ENCODE data around the gene ACY1.
A peak's percentile ranks its signal among the peaks of the same experiment; 100 is the strongest.

The ACY1 gene

GRCh38 chr3:51966486-51966885 is 16.8 kb upstream of the ACY1 start:
- DNase-seq = no peak

- no peak for DNase-seq
Observed at GRCh38 chr3:51966922-51967383, 16.4 kb upstream of the ACY1 start.

DNA sequence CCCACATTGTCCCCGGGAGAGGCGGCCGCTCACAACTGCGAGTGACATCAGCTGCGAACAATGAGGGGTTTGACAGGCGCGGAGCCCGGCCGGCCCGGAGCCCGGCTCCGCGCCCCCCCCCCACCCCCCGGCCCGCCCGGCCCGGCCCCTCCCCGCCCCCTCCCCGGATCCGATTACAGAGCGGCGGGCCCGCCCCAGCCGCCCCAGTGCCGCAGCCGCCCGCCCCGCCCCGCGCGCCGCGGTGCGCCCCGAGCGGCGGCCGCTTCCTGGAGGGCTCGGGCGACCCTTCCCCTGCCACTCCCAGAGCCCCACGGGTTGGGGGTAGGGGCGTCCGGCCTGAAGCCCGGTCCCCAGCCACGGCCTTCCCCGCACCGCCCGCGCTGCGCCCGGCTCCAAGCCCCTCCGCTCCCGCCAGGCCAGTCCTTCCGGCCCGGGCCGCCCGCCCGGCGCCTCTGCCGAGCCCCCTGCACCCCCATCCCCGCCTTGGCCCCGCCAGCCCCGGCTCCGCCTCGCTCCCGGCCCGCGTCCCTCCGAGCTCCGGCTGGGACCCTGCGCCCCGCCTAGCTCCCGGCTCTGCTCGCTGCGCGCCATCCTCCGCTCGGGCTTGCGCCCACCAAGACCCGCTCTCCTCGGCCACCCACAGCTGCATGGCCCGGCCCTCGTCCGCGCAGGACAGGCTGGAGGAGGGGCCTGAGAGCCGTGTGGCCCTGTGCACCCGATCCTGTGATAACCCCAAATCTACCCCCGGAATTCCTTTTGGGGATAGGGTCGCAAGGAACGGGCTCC is 15.8 kb upstream of the ACY1 start, which contains the start of gene PCBP4:
TSS of gene PCBP4 (minus strand) at position 71 of the 786 bp plus-strand sequence. CDS start 6,214 bp downstream, outside the sequence.
- peak; percentile 48 for DNase-seq

DNA sequence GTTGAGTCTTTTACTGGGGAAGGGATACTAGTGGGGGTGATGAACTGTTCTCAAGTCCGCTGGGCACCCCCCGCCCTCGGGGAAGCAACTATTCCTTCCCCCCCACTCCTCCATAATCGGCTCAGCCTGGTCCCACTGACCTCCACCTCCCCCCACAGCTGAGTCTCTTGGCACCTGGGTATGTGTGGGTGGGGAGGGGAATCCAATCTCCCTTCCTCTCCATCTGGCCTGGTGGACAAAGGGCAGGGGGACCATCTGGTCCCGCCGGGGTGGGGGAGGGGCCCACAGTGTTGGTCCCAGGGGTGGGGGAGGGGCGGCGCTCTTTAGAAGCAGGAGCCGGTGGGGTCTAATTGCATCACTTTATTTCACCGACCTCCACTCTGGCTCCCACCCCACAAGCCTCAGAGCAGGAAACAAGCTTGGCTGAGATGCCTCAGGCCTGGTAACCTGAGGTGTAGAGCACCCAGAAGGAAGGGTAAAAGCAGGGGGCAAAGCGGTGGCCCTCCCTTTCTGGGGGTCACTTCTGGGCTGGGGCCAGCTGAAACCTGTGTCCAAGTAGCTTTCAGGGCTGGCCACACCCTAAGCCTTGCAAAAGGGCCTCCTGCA is 15.1 kb upstream of the ACY1 start:
- DNase-seq = no peak

DNA sequence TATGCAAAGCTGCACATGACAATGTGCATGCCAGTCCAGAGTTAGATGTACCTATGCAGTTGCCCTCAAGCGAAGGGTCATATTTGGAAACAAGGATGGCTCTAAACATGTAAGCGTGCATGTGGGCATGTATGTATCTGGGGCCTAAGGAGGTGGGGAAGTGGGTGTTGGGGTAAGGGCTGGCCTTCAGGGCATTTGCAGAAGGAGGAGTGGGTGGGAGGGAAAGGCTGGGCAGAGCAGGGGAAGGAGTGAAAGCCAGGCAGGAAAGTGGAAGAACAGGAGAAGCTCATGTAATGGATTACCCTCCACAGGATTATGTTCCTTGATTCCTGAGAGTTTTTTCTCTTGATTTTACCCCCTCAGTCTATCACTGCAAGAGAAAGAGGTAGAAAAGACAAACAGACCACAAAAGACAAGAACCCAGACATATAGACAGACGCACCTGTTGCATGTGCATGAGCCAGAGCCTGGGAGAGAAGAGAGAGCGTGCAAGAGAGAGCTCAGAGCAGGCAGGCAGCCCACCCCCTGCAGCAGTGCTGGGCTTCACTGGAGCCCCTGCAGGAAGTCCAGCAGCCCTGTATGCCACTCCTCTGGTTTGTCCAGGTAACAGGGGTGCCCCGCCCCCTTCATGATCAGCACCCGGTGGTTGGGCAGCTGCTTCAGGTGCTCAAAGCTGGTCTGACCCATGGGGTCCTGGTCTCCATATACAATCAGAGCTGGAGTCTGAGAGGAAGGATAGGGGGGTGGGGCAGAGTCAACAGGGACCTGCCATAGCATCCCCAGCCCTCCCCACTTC is 14.3 kb upstream of the ACY1 start:
- no peak for DNase-seq

DNA sequence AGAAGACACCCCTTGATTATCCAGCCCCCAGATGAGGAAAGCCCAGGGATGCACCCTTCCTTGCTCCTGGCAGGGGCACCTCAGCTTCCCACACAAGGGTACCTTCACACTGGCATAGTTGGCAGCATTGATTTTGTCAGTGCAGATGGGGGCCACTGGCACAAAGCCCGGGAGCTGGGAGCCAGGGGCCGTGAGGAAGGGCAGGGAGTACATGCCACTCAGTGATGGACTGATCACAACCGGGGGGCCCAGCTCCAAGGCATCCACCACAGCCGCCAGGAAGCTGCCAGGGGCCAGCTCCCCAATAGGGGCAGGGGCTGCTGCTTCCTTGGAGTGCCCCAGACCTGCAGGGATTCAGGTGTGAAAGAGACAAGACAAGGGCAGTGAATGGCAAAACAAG is 13.5 kb upstream of the ACY1 start:
- DNase-seq = no peak

GRCh38 chr3:51970606-51971300 is 12.6 kb upstream of the ACY1 start:
- peak; percentile 79 for DNase-seq

- no peak for DNase-seq
Observed at GRCh38 chr3:51971350-51971749, 12.0 kb upstream of the ACY1 start.

DNA sequence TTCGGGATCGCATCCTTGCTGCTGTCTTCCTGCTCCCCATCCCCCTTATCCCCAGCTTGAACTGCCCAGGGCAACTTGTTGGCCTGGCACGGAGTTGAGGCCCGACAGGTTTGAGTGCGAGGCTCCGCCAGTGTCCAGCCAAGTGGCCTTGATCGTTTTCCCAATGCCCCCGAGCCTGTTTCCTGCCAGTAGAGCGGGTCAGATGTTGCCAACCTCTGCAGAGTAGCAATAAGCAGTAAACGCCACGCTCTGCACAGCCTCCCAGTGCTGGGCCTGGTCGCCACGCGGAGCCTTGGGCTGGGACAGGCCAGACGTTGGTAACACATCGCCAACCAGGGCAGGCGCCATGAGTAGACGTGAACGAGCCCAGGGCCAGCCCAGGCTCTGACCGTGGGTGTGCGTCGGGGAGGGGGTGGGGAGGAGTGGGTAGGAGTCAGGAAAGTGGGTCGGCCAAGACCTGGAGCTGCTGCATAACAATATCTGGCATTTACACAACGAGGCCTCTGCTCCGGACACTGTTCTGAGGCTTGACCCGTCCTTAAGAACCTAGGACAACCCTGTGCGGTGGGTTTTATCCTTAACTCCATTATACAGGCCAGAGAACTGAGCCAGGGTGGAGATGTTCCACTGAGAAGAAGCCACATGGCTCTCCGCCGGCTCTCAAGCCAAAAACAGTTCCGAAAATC is 8.9 kb upstream of the ACY1 start:
- peak; percentile 58 for DNase-seq

- DNase-seq = peak; percentile 82
Observed at GRCh38 chr3:51974963-51975851, 8.1 kb upstream of the ACY1 start, which contains the start of gene ABHD14A. ABHD14A (plus strand) TSS chr3:51975064; CDS start chr3:51975136, 72 bp downstream.

GRCh38 chr3:51975852-51976549 is 7.3 kb upstream of the ACY1 start:
- DNase-seq = peak; percentile 47

DNA sequence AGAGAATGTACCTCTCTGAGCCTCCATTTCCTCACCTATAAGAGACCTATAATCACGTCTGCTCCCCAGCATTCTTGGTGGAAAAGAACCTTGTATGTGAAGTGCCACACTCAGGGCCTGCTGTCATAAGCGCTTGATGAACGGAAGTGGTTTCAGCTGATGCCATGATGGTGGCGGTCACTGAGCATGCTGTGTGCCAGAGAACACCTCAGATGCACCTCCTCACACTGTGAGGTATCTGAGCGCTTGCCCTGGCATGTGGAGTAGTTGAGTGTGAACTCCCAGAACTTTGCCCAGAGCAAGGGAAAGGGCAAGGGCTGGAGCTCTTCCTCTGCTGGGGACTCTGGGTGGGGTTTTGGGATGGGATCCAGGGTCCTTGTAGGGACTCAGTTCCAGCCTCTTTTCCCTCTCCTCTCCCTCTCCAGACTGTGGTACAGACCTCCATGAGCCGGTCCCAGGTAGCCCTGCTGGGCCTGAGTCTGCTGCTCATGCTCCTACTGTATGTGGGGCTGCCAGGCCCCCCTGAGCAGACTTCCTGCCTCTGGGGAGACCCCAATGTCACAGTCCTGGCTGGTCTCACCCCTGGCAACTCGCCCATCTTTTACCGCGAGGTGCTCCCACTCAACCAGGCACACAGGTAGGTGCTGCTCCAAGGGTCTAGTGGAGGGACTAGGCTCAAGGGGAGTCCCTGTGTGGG is 5.7 kb upstream of the ACY1 start:
- no peak for DNase-seq

- no peak for DNase-seq
Observed at GRCh38 chr3:51978143-51978502, 5.2 kb upstream of the ACY1 start.

- no peak for DNase-seq
Observed at GRCh38 chr3:51980253-51980652, 3.1 kb upstream of the ACY1 start.

DNA sequence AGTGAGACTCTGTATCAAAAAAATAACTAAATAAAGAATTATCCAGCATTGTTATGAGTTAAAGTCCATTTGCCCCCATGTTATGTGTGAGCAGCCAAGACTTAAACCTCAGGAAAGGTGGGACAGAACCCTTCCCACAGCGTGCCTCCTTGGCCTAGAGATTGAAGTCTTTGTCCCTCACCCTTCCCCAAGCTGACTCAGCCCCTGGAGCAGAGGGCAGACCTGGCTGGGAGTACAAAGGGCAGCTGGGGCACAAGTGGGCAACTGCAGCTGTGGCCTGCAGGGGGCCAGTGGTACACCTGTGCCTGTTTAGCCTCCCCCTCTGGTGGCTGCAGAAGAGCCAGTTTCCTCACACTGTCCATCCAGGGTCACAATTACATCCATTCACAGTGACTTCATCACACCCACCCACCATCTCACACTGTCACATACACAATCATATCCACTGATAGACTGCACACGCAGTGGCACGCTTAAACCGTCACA is 940 bp upstream of the ACY1 start:
- peak; percentile 87 for DNase-seq

GRCh38 chr3:51983578-51984268 is 388 bp downstream of the ACY1 start:
- no peak for DNase-seq

DNA sequence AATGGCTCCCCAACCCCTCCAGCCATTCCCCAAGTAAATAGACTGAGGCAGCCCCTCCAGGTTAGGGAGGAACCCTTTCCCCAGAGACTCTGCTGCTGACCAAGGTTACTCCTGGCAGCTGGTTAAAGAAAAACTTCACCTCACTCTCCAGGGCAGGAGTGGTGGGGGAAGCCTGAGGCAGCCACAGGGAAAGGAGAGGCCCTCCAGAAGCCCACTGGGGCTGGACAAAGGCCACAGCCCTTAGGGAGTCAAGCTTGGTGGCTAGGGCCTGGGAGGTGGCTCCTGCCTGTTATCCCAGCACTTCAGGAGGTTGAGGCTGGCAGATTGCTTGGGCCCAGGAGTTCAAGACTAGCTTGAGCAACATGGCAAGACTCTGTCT is 923 bp downstream of the ACY1 start:
- no peak for DNase-seq

- no peak for DNase-seq
Observed at GRCh38 chr3:51985063-51985462, 1.7 kb downstream of the ACY1 start.
